Measurements from ENCODE around the gene CSPG4.

GRCh38 chr15:75639709-75640482, 72.8 kb downstream of the CSPG4 start, which contains the start of gene IMP3:
- TF ChIP-seq EZH2phosphoT487 (IDR thresholded peaks at IDR 0.05; ENCODE audit: borderline replicate concordance, low read length): no peak
- TF ChIP-seq CTCF (IDR thresholded peaks at IDR 0.05; ENCODE audit: low read depth, low read length, poor library complexity, severe bottlenecking): no peak
